NCI-H2171 (cell line): Measurements from ENCODE around the gene PAK1IP1.
"Not testable (repeated sequence)": the region's sequence is repeated elsewhere in the genome, so short reads cannot be mapped to it uniquely, and the experiment has no call there.

Experiments
- DNase-seq: peaks from one replicate; lab custom pipeline; 2025; lab: John Stamatoyannopoulos, UW

The PAK1IP1 gene

GRCh38 chr6:10743515-10743914 is 48.7 kb downstream of the PAK1IP1 start:
- DNase-seq = no peak

GRCh38 chr6:10745116-10745515 is 50.3 kb downstream of the PAK1IP1 start:
- DNase-seq = no peak

GRCh38 chr6:10746915-10747250 is 52.1 kb downstream of the PAK1IP1 start:
- no peak for DNase-seq

- DNase-seq = peak; percentile 97
These were observed 52.6 kb downstream of the PAK1IP1 start, which contains the start of gene TMEM14B for GRCh38 chr6:10747251-10747972. Gene TMEM14B, plus strand, starts transcription at chr6:10747805. Its CDS starts 1,441 bp downstream, at chr6:10749246.

- no peak for DNase-seq
These were observed 55.0 kb downstream of the PAK1IP1 start for GRCh38 chr6:10749734-10750133.

GRCh38 chr6:10750568-10750967 is 55.8 kb downstream of the PAK1IP1 start:
- DNase-seq = not testable (repeated sequence)

GRCh38 chr6:10751757-10752156 is 57.0 kb downstream of the PAK1IP1 start:
- not testable (repeated sequence) for DNase-seq

GRCh38 chr6:10756085-10756484 is 61.3 kb downstream of the PAK1IP1 start:
- no peak for DNase-seq
